ENCODE measurements around the gene ITSN1. TPM values are rescaled to one million over a fixed set of nuclear protein-coding genes. Genes with fewer than 3 reads are reported as not detected.

Gene ITSN1
- total RNA-seq, 4 donors from 2014 or later = 14.5 to 33.1 (median 26.9) TPM

DNA sequence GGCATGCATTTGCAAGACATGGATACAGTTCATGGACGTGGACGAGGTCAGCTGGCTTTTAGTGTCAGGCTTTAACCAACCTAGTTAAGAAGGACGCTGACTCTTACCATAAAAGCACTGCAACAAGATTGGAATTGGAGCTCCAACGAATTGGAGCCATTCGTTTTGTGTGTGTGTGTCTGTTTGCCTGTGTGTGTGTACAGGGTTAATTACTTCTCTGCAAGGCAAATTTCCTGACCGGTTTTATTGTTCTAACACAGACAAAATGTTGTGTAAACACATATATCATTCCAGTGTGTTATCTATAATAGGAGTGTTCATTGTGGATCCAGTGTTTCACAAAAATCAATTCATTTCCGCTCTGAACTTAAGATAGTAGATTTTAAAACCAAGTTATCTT, 7.9 kb downstream of the ITSN1 start:
- in situ Hi-C loops (cut with MboI; ENCODE audit: low sequenced_read_pairs in 4 of 4) = loop anchor here in 1 of 4 donors (25.0 kb wide), 1 partner anchor 237 kb away; no protein-coding TSS in a partner anchor

DNA sequence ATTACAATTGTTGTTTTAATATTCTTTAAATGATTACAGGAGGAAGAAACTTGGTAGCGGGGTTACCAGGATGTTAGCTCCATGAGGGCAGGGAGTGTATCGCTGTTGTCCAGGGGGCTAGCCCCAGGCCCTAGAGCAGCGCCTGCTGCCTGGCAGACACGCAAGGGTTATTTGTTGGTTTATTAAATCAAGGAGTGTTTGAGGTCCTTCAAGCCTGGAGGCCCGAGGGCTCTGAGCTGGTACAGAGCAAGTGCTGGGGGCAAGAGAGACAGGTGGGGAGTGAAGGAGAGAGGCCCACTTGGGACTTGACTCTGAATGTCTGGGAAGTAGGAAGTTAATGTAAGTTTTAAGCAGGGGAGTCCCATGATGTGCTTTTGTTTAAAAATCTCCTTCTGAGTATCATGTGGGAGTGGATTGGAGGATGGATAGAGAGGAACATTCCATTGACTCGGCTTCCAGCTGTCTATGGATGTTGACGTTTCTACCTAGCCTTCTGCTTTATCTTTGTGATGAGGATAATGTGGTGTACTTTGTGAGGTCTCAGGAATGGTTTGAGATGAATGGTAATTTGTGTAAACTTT, 8.7 kb downstream of the ITSN1 start:
- in situ Hi-C loops (cut with MboI; ENCODE audit: low sequenced_read_pairs in 4 of 4) (loop anchor here in 1 of 4 donors (25.0 kb wide), 1 partner anchor 236 kb away; no protein-coding TSS in a partner anchor), intact Hi-C loops (cut with DNase I; ENCODE audit: low total_unique reads) (no loop called here)
- ATAC-seq (no peak), DNase-seq (no peak)
- Histone ChIP-seq H3K27ac (no peak overlapping the region), H3K27me3 (no peaks in the 10 kb centered on the region), H3K4me1 (peaks cover 12 to 27% of the 10 kb centered on the region in 2 donors), H3K9me3 (no peaks in the 10 kb centered on the region), H3K4me3 (no peak overlapping the region), H3K36me3 (no peaks in the 10 kb centered on the region)
- TF ChIP-seq CTCF (IDR thresholded peaks at IDR 0.05 in 4 of 5, conservative IDR thresholded peaks at IDR 0.05 in 1 of 5) = no peak
- TF ChIP-seq POLR2A (IDR thresholded peaks at IDR 0.05) = no peak

More for the DNA sequence above, 7.9 kb downstream of the ITSN1 start:
- intact Hi-C loops (cut with DNase I; ENCODE audit: low total_unique reads) = no loop called here
- H3K4me3 ChIP-seq = no peak overlapping the region
- H3K9me3 ChIP-seq = no peaks in the 10 kb centered on the region
- no peaks in the 10 kb centered on the region for H3K36me3 ChIP-seq
- peaks cover 11 to 21% of the 10 kb centered on the region in 2 donors for H3K4me1 ChIP-seq
- DNase-seq (no peak), ATAC-seq (no peak)
- no peaks in the 10 kb centered on the region for H3K27me3 ChIP-seq
- H3K27ac ChIP-seq = no peak overlapping the region
- TF ChIP-seq CTCF (IDR thresholded peaks at IDR 0.05 in 4 of 5, conservative IDR thresholded peaks at IDR 0.05 in 1 of 5) (no peak), POLR2A (IDR thresholded peaks at IDR 0.05) (no peak)

DNA sequence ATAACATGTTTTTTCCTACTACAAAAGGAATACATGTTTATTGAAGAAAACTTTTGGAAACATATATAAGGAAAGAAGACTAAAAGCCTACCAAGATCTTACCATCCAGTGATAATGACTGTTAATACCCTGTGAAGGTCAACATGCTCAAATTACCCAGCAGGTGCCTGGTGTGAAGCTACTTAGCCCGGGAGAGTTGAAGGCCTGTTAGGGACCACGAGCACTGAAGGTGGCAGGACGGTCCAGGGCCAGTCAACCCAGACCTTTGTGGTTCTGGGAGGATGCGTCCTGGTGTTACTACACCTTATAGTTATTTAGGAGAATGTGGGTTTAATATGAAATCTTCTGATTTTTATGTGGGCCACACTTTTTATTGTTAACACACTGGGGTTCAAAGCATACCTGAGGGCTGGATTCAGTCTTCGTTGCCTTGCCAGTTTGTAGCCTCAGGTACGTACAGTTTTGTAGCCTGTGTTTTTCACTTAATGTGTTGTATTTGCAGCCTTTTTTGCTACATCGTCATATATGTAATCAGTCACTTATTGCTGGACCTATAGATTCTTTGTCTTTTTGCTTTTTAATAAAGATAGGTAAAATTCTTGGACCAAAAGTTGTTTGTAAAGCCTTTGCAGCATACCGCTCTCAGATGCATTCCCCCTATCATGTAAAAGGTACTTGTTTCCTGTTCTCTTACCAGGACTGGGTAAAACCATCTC, 9.8 kb downstream of the ITSN1 start:
- in situ Hi-C loops (cut with MboI; ENCODE audit: low sequenced_read_pairs in 4 of 4) = loop anchor here in 1 of 4 donors (25.0 kb wide), 1 partner anchor 235 kb away; no protein-coding TSS in a partner anchor
- intact Hi-C loops (cut with DNase I; ENCODE audit: low total_unique reads) = no loop called here
- H3K36me3 ChIP-seq = no peaks in the 10 kb centered on the region
- H3K4me3 ChIP-seq = no peak overlapping the region
- H3K27me3 ChIP-seq = no peaks in the 10 kb centered on the region
- no peak overlapping the region for H3K27ac ChIP-seq
- no peak for TF ChIP-seq POLR2A (IDR thresholded peaks at IDR 0.05)
- H3K4me1 ChIP-seq = peaks cover 19 to 27% of the 10 kb centered on the region in 2 donors
- peak in 1 of 2 donors; percentile 74 for ATAC-seq
- H3K9me3 ChIP-seq = no peaks in the 10 kb centered on the region
- DNase-seq = no peak

GRCh38 chr21:33654412-33654811, 12.1 kb downstream of the ITSN1 start:
- peaks cover 22 to 23% of the 10 kb centered on the region in 2 donors for H3K4me1 ChIP-seq
- TF ChIP-seq CTCF (IDR thresholded peaks at IDR 0.05 in 4 of 5, conservative IDR thresholded peaks at IDR 0.05 in 1 of 5) (no peak), POLR2A (IDR thresholded peaks at IDR 0.05) (no peak)

DNA sequence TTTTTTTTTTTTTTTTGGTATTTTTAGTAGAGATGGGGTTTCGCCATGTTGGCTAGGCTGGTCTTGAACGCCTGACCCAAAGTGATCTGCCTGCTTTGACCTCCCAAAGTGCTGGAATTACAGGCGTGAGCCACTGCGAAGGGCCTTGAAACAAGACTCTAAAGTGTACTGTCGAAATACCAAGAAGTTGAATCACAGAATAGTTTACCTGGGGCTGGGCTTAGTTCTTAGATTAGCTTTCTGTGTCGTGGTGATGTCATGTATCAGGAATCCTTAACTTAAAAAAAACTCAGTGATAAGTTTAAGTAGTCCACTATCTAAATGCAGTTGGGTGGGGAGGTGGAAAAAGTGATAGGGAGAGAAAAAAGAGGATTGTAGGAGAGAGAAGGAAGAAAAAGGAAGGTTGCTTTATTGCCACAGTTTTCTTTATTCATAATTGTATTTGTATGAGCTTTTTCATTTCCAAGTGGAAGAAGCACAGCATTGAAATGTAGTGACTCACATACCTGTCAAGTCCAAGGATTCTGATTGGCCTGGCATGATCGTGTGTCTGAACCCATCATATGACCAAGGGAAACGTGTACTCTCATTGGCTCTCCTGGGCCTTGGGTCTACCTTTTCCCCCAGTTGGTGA, 13.4 kb downstream of the ITSN1 start:
- Histone ChIP-seq H3K27me3 (no peaks in the 10 kb centered on the region), H3K4me1 (peaks cover 23 to 28% of the 10 kb centered on the region in 2 donors), H3K36me3 (no peaks in the 10 kb centered on the region), H3K9me3 (no peaks in the 10 kb centered on the region), H3K4me3 (no peak overlapping the region), H3K27ac (no peak overlapping the region)
- ATAC-seq (peak in 1 of 2 donors; percentile 39), DNase-seq (no peak)
- intact Hi-C loops (cut with DNase I; ENCODE audit: low total_unique reads) = no loop called here
- in situ Hi-C loops (cut with MboI; ENCODE audit: low sequenced_read_pairs in 4 of 4) = loop anchor here in 1 of 4 donors (25.0 kb wide), 1 partner anchor 232 kb away; no protein-coding TSS in a partner anchor
- no peak for TF ChIP-seq CTCF (IDR thresholded peaks at IDR 0.05 in 4 of 5, conservative IDR thresholded peaks at IDR 0.05 in 1 of 5)
- TF ChIP-seq POLR2A (IDR thresholded peaks at IDR 0.05) = no peak

More at GRCh38 chr21:33654412-33654811, 12.1 kb downstream of the ITSN1 start:
- Histone ChIP-seq H3K27me3 (no peaks in the 10 kb centered on the region), H3K4me3 (no peak overlapping the region), H3K9me3 (no peaks in the 10 kb centered on the region), H3K27ac (no peak overlapping the region), H3K36me3 (no peaks in the 10 kb centered on the region)
- ATAC-seq = no peak
- intact Hi-C loops (cut with DNase I; ENCODE audit: low total_unique reads) (no loop called here), in situ Hi-C loops (cut with MboI; ENCODE audit: low sequenced_read_pairs in 4 of 4) (loop anchor here in 1 of 4 donors (25.0 kb wide), 1 partner anchor 233 kb away; no protein-coding TSS in a partner anchor)
- no peak for DNase-seq

Data from gastrocnemius medialis (tissue), 4 donors.